ENCODE data around the gene FN3K. TPM values are rescaled to one million over a fixed set of nuclear protein-coding genes. Genes with fewer than 3 reads are reported as not detected.

The FN3K gene
- total RNA-seq (2014; rRNA removed; shearing (Covaris generic)) (0.11 TPM in 1 of 2 replicates, not detected in the other), polyA plus RNA-seq (2016; fragmentation: Nextera tagmentation; extraction: Ambion mirVana) (1.0 TPM in 2 replicates)

GRCh38 chr17:82734987-82735866 is at the start of gene FN3K:
Gene FN3K (plus strand): TSS chr17:82735615. CDS start chr17:82735637, 22 bp downstream.
- H4K20me1 ChIP-seq (ENCODE audit: insufficient read depth): no peaks in the 10 kb centered on the region
- peak within 1 kb of the TSS; percentile 75 for H2AFZ ChIP-seq
- H3K79me2 ChIP-seq (ENCODE audit: insufficient read depth): no peaks in the 10 kb centered on the region
- no peaks in the 10 kb centered on the region for H3K9me3 ChIP-seq (ENCODE audit: low read depth)
- no peaks in the 10 kb centered on the region for H3K9me2 ChIP-seq (ENCODE audit: insufficient read depth)
- no peaks in the 10 kb centered on the region for H3K27me3 ChIP-seq (replicated peaks; ENCODE audit: insufficient read depth)
- no peaks in the 10 kb centered on the region for H3K36me3 ChIP-seq (ENCODE audit: low read depth)
- no peaks in the 10 kb centered on the region for H3K4me1 ChIP-seq (ENCODE audit: insufficient read depth)
- no peak within 1 kb of the TSS for H3K27ac ChIP-seq
- peak within 1 kb of the TSS; percentile 73 for H3K4me3 ChIP-seq
- TF ChIP-seq EZH2phosphoT487 (IDR thresholded peaks at IDR 0.05; ENCODE audit: insufficient read depth, low read depth) (no peak), EZH2 (IDR thresholded peaks at IDR 0.05; ENCODE audit: insufficient read depth, poor library complexity, severe bottlenecking) (no peak)
- H3K4me2 ChIP-seq (ENCODE audit: unreplicated experiment): peak within 1 kb of the TSS; percentile 78
- DNase-seq: peak; percentile 73
- WGBS, 2 experiments (ENCODE audit: low coverage in 1 of 2, low lambda C conversion rate in 2 of 2, missing lambda C conversion rate in 2 of 2): 2 to 3% methylated on average over 50 to 62 of the region's 101 CpGs
- peak within 1 kb of the TSS; percentile 68 for H3K9ac ChIP-seq
- no peaks in the 10 kb centered on the region for H3F3A ChIP-seq (ENCODE audit: insufficient read depth)
- in situ Hi-C loops (cut with MboI): no loop called here

- Histone ChIP-seq H3K9me2 (ENCODE audit: insufficient read depth) (no peaks in the 10 kb centered on the region), H3K27ac (no peak overlapping the region), H4K20me1 (ENCODE audit: insufficient read depth) (no peaks in the 10 kb centered on the region), H3K9ac (no peak overlapping the region), H3K27me3 (replicated peaks; ENCODE audit: insufficient read depth) (no peaks in the 10 kb centered on the region), H3K9me3 (ENCODE audit: low read depth) (no peaks in the 10 kb centered on the region), H3K36me3 (ENCODE audit: low read depth) (no peaks in the 10 kb centered on the region), H3F3A (ENCODE audit: insufficient read depth) (no peaks in the 10 kb centered on the region), H3K4me1 (ENCODE audit: insufficient read depth) (no peaks in the 10 kb centered on the region), H3K4me2 (ENCODE audit: unreplicated experiment) (no peak overlapping the region), H2AFZ (no peak overlapping the region), H3K79me2 (ENCODE audit: insufficient read depth) (no peaks in the 10 kb centered on the region), H3K4me3 (no peak overlapping the region)
- no peak for TF ChIP-seq EZH2 (IDR thresholded peaks at IDR 0.05; ENCODE audit: insufficient read depth, poor library complexity, severe bottlenecking)
- TF ChIP-seq EZH2phosphoT487 (IDR thresholded peaks at IDR 0.05; ENCODE audit: insufficient read depth, low read depth): no peak
- in situ Hi-C loops (cut with MboI): no loop called here
- 90 to 92% methylated on average over 19 of the region's 19 CpGs for WGBS, 2 experiments (ENCODE audit: low coverage in 1 of 2, low lambda C conversion rate in 2 of 2, missing lambda C conversion rate in 2 of 2)
- DNase-seq: no peak
Observed at GRCh38 chr17:82686366-82687324, 48.8 kb upstream of the FN3K start.

- TF ChIP-seq EZH2 (IDR thresholded peaks at IDR 0.05; ENCODE audit: insufficient read depth, poor library complexity, severe bottlenecking): no peak
- no peak for TF ChIP-seq EZH2phosphoT487 (IDR thresholded peaks at IDR 0.05; ENCODE audit: insufficient read depth, low read depth)
- no peak overlapping the region for H3K4me3 ChIP-seq
- H3K9me3 ChIP-seq (ENCODE audit: low read depth): no peaks in the 10 kb centered on the region
- H3K27ac ChIP-seq: no peak overlapping the region
- no peaks in the 10 kb centered on the region for H3K27me3 ChIP-seq (replicated peaks; ENCODE audit: insufficient read depth)
- DNase-seq: no peak
- in situ Hi-C loops (cut with MboI): no loop called here
- no peaks in the 10 kb centered on the region for H3K4me1 ChIP-seq (ENCODE audit: insufficient read depth)
- 83% methylated on average over 10 of the region's 10 CpGs for WGBS, 2 experiments (ENCODE audit: low coverage in 1 of 2, low lambda C conversion rate in 2 of 2, missing lambda C conversion rate in 2 of 2)
- no peaks in the 10 kb centered on the region for H3K79me2 ChIP-seq (ENCODE audit: insufficient read depth)
- H2AFZ ChIP-seq: no peak overlapping the region
- no peaks in the 10 kb centered on the region for H3K9me2 ChIP-seq (ENCODE audit: insufficient read depth)
- no peaks in the 10 kb centered on the region for H3K36me3 ChIP-seq (ENCODE audit: low read depth)
- H3K9ac ChIP-seq: no peak overlapping the region
- no peak overlapping the region for H3K4me2 ChIP-seq (ENCODE audit: unreplicated experiment)
- no peaks in the 10 kb centered on the region for H4K20me1 ChIP-seq (ENCODE audit: insufficient read depth)
- H3F3A ChIP-seq (ENCODE audit: insufficient read depth): no peaks in the 10 kb centered on the region
Observed at GRCh38 chr17:82687375-82687861, 48.0 kb upstream of the FN3K start.

- DNase-seq: no peak
- Histone ChIP-seq H2AFZ (no peak overlapping the region), H3K27ac (no peak overlapping the region), H3K4me2 (ENCODE audit: unreplicated experiment) (no peak overlapping the region), H3K4me1 (ENCODE audit: insufficient read depth) (no peaks in the 10 kb centered on the region), H3K9me2 (ENCODE audit: insufficient read depth) (no peaks in the 10 kb centered on the region), H3K27me3 (replicated peaks; ENCODE audit: insufficient read depth) (no peaks in the 10 kb centered on the region), H3K9ac (no peak overlapping the region), H3K36me3 (ENCODE audit: low read depth) (no peaks in the 10 kb centered on the region), H3K4me3 (no peak overlapping the region), H3F3A (ENCODE audit: insufficient read depth) (no peaks in the 10 kb centered on the region), H4K20me1 (ENCODE audit: insufficient read depth) (no peaks in the 10 kb centered on the region), H3K79me2 (ENCODE audit: insufficient read depth) (no peaks in the 10 kb centered on the region), H3K9me3 (ENCODE audit: low read depth) (no peaks in the 10 kb centered on the region)
- in situ Hi-C loops (cut with MboI): no loop called here
- no peak for TF ChIP-seq EZH2phosphoT487 (IDR thresholded peaks at IDR 0.05; ENCODE audit: insufficient read depth, low read depth)
- TF ChIP-seq EZH2 (IDR thresholded peaks at IDR 0.05; ENCODE audit: insufficient read depth, poor library complexity, severe bottlenecking): no peak
- 77 to 85% methylated on average over 9 of the region's 9 CpGs for WGBS, 2 experiments (ENCODE audit: low coverage in 1 of 2, low lambda C conversion rate in 2 of 2, missing lambda C conversion rate in 2 of 2)
Observed at GRCh38 chr17:82687871-82688270, 47.5 kb upstream of the FN3K start.

Data from GM23248 (cell line).